Thyroid gland (tissue), 4 donors: ENCODE results near the gene GRIN2C. TPM values are rescaled to one million over a fixed set of nuclear protein-coding genes. Genes with fewer than 3 reads are reported as not detected.
A peak's percentile ranks its signal among the peaks of the same experiment; 100 is the strongest.

Source experiments
- DNase-seq, 2 donors: peaks; one replicate each; pipeline ENCODE4 v3.0.0-alpha.2; 2019
- H3K27ac ChIP-seq, 3 donors: fragments of 200-600 bp; sonication (generic); 1 replicate in 2 of 3; 2 replicates in 1 of 3; pipeline ENCODE4 v1.5.1; 2016 to 2019; ENCODE audit warnings: mild to moderate bottlenecking in 1 of 3, moderate library complexity in 1 of 3
- H3K27me3 ChIP-seq: fragments of 200-600 bp; sonication (generic); one replicate; pipeline ENCODE4 v1.5.1; 2019
- H3K36me3 ChIP-seq, 2 donors: fragments of 200-600 bp; sonication (generic); one replicate each; pipeline ENCODE4 v1.5.1; 2016 to 2019
- H3K4me1 ChIP-seq, 2 donors: fragments of 200-600 bp; sonication (generic); one replicate each; pipeline ENCODE4 v1.5.1; 2017 to 2019
- H3K4me3 ChIP-seq, 3 donors: fragments of 200-600 bp; sonication (generic); replicated peaks in 1 of 3; 1 replicate in 2 of 3; 2 replicates in 1 of 3; pipeline ENCODE4 v1.5.1; 2016; ENCODE audit warnings: mild to moderate bottlenecking in 1 of 3
- H3K9me3 ChIP-seq: fragments of 200-600 bp; sonication (generic); one replicate; pipeline ENCODE4 v1.5.1; 2017
- POLR2A ChIP-seq, 2 donors: fragments of 450-650 bp; IDR thresholded peaks; one replicate each; pipeline ENCODE4 v1.6.1; 2017; ENCODE audit warnings: antibody characterized with exemption in 2 of 2, mild to moderate bottlenecking in 2 of 2, moderate library complexity in 1 of 2
- WGBS, 2 donors: methylation state at CpG; one replicate each; pipeline ENCODE4 v1.1.5; 2017; 5-methylcytosine and 5-hydroxymethylcytosine counted together
- intact Hi-C: fragments of 100-400 bp; cut with DNase I; formaldehyde crosslinking; loops from one replicate; pipeline ENCODE4 v1.15.1; 2023
- total RNA-seq, 4 donors: library from RNA; depleted of rRNA; stranded (reverse); fragments of >200 nt; gene quantifications; one replicate each; pipeline ENCODE4 v1.2.3, GENCODE V29; 2016
- TF ChIP-seq, protein P1 (sequence below), 6 experiments: fragments of 200-600 bp in 3 of 6; fragments of 450-650 bp in 3 of 6; sonication (generic) in 3 of 6; IDR thresholded peaks; one replicate each; pipeline ENCODE4 v1.5.1; 2016 to 2019; ENCODE audit warnings: antibody characterized with exemption in 6 of 6, mild to moderate bottlenecking in 2 of 6, inconsistent platforms in 1 of 6, moderate library complexity in 1 of 6

Gene GRIN2C
- total RNA-seq, 4 donors from 2014 or later: 63.4 to 120 (median 94.0) TPM

DNA sequence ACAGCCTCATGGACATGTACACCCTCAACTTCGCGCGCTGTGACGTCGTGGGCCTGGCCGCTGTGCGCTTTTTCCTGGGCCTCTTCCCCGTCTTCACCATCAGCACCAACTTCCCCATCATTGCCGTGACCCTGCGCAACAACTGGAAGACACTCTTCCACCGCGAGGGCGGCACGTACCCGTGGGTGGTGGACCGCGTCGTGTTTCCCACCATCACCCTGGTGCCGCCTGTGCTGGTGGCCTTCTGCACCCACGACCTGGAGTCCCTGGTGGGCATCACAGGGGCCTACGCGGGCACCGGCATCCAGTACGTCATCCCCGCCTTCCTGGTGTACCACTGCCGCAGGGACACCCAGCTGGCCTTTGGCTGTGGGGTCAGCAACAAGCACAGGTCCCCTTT is 23.5 kb downstream of the GRIN2C start:
- DNase-seq: no peak

DNA sequence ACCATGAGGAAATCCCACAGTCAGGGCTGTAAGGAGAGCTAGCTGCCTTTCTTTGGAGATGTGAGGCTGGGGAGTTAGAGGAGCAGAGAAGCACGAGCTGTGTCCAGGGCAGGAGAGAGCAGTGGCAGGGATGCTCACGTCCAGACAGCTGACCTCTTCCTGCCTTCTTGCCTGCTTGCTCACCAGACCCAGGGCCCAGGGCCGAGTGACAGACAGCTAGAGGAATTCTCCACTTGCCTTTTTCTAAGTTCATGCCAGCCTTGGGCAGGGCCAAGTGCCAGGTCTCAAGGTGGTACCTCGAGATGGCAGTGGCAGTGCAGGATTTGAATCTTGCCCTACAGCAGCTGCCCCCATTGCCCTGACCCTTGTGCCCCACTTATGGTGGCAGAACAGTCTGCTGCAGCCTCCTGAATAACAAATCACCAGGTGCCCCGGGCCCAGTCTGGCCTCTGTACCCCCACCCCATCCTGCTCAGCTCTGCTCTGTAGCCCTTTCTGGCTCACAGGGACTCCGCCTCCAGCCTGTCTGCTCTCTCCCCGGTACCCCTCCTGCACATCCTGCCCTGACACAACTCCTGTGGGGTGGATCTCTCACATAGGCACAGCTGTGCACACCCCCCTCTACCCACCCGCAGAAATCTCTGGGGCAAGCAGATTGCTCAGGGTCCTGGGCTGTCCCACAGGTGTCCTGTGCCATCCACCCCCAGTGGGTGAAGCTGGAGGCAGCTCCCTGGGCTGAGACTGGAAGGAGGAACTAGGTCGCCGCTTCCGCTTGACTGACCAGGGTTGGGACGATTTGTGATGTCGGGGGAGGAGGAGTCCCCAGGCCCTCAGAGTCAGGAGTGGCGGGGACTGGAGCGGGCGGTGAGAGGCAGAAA is 25.9 kb downstream of the GRIN2C start:
- Histone ChIP-seq H3K4me3 (no peak overlapping the region), H3K9me3 (no peaks in the 10 kb centered on the region), H3K4me1 (peaks cover 30 to 67% of the 10 kb centered on the region in 2 donors), H3K27me3 (no peaks in the 10 kb centered on the region), H3K27ac (peak overlapping the region; percentile 63 to 66 (median 64)), H3K36me3 (no peaks in the 10 kb centered on the region)
- intact Hi-C loops: no loop called here
- DNase-seq: peak; percentile 90 to 94
- 28 to 31% methylated on average over 10 to 15 of the region's 16 CpGs for WGBS, 2 donors
- TF ChIP-seq, protein P1, sequence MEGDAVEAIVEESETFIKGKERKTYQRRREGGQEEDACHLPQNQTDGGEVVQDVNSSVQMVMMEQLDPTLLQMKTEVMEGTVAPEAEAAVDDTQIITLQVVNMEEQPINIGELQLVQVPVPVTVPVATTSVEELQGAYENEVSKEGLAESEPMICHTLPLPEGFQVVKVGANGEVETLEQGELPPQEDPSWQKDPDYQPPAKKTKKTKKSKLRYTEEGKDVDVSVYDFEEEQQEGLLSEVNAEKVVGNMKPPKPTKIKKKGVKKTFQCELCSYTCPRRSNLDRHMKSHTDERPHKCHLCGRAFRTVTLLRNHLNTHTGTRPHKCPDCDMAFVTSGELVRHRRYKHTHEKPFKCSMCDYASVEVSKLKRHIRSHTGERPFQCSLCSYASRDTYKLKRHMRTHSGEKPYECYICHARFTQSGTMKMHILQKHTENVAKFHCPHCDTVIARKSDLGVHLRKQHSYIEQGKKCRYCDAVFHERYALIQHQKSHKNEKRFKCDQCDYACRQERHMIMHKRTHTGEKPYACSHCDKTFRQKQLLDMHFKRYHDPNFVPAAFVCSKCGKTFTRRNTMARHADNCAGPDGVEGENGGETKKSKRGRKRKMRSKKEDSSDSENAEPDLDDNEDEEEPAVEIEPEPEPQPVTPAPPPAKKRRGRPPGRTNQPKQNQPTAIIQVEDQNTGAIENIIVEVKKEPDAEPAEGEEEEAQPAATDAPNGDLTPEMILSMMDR (IDR thresholded peaks at IDR 0.05): no peak
- no peak for TF ChIP-seq POLR2A (IDR thresholded peaks at IDR 0.05)

More for the DNA sequence above, 23.5 kb downstream of the GRIN2C start:
- Histone ChIP-seq H3K4me3 (no peak overlapping the region), H3K36me3 (no peaks in the 10 kb centered on the region), H3K4me1 (peaks cover 32 to 60% of the 10 kb centered on the region in 2 donors), H3K27ac (no peak overlapping the region), H3K27me3 (no peaks in the 10 kb centered on the region), H3K9me3 (no peaks in the 10 kb centered on the region)
- TF ChIP-seq, protein P1 (IDR thresholded peaks at IDR 0.05): no peak
- TF ChIP-seq POLR2A (IDR thresholded peaks at IDR 0.05): no peak
- intact Hi-C loops: no loop called here
- WGBS, 2 donors: 94 to 97% methylated on average over 25 to 26 of the region's 26 CpGs

DNA sequence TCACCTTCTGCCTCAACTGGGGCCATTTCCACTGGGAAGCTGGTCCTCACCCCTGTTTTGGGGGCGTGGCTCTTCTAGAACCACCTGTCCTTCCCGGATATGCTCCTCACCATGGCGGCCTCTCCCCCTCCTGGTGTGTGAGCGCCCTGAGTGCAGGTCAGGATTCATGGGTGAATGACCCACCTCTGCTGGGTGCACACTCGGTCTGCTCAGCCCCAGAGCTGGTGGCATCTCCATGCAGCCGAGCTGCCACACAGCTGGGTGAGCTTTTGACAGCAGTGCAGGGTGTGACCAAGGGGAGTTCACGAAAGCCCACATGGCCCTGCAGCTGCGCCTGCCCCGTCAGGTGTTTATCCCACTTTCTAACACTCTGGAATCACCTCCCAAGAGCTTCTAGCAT is 27.3 kb downstream of the GRIN2C start:
- intact Hi-C loops: no loop called here
- peak; percentile 62 to 64 for DNase-seq
- TF ChIP-seq POLR2A (IDR thresholded peaks at IDR 0.05): no peak
- TF ChIP-seq, protein P1 (IDR thresholded peaks at IDR 0.05): no peak
- H3K4me1 ChIP-seq: peaks cover 38 to 72% of the 10 kb centered on the region in 2 donors
- H3K36me3 ChIP-seq: no peaks in the 10 kb centered on the region
- H3K27ac ChIP-seq: peak overlapping the region in 1 of 3 donors; percentile 64
- no peak overlapping the region for H3K4me3 ChIP-seq
- H3K9me3 ChIP-seq: no peaks in the 10 kb centered on the region
- 62 to 80% methylated on average over 9 of the region's 9 CpGs for WGBS, 2 donors
- no peaks in the 10 kb centered on the region for H3K27me3 ChIP-seq

DNA sequence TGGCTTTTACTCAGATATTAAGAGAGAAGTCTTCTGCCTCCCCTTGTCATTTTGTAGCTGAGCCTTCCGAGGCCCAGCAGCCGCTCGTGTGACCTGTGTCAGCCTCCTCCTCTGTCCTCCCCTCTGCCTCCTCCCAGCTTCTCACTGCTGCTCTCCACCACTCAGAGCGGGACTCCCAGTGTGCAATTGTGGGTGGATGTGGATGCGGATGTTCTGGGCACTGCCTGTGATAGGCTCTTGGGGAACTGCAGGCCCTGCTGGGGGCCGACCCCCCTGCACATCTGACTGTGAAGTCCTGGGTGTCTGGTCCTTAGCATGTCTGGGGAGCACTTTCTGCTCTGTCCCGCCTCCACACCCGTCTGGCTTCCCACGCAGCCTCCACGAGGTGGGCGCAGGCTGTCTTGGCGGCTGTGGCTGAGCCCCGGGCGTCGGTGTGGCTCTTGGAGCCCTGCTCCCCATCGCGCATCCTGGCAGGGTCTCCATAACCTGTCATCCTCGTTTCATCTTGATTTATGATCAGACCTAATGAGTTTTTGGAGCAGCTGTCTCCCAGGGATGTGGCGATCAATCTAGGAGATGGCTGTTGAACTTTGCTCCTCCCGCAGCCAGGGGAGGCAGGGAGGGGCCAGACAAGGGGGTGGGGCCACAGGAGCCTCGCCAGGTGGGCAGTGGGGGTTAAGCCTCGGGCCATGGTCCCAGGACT is 28.1 kb downstream of the GRIN2C start:
- no peaks in the 10 kb centered on the region for H3K36me3 ChIP-seq
- 89% methylated on average over 21 to 22 of the region's 22 CpGs for WGBS, 2 donors

More for the DNA sequence above, 28.1 kb downstream of the GRIN2C start:
- intact Hi-C loops: no loop called here
- no peaks in the 10 kb centered on the region for H3K9me3 ChIP-seq
- H3K27ac ChIP-seq: no peak overlapping the region
- peaks cover 46 to 75% of the 10 kb centered on the region in 2 donors for H3K4me1 ChIP-seq
- no peaks in the 10 kb centered on the region for H3K27me3 ChIP-seq
- H3K4me3 ChIP-seq: no peak overlapping the region
- no peak for DNase-seq
- no peak for TF ChIP-seq POLR2A (IDR thresholded peaks at IDR 0.05)
- TF ChIP-seq, protein P1 (IDR thresholded peaks at IDR 0.05): no peak
